K562 (cell line): Measurements from ENCODE around the gene ZCWPW1. TPM values are rescaled to one million over a fixed set of nuclear protein-coding genes. Genes with fewer than 3 reads are reported as not detected.
A peak's percentile ranks its signal among the peaks of the same experiment; 100 is the strongest.

Experiments used
- CHD4 ChIP-seq: fragments of 200-600 bp; sonication (generic); IDR thresholded peaks from 3 replicates; pipeline ENCODE4 v1.6.1; 2012; ENCODE audit warnings: low read depth, mild to moderate bottlenecking, mixed read lengths, low read length, inconsistent platforms; ENCODE audit not compliant: insufficient read depth, insufficient replicate concordance, poor library complexity, severe bottlenecking
- ESRRA ChIP-seq: fragments of 450-650 bp; IDR thresholded peaks from 2 replicates; pipeline ENCODE4 v1.6.1; 2014; ENCODE audit warnings: low read depth, mild to moderate bottlenecking, moderate library complexity, borderline replicate concordance
- GATA2 ChIP-seq: sonication (generic); formaldehyde crosslinking; IDR thresholded peaks from 2 replicates; pipeline ENCODE4 v1.4.0; 2020; ENCODE audit warnings: mild to moderate bottlenecking, missing genetic modification reagents
- GATAD2B ChIP-seq: fragments of 450-650 bp; IDR thresholded peaks from 2 replicates; pipeline ENCODE4 v1.6.1; 2017; ENCODE audit warnings: mild to moderate bottlenecking, borderline replicate concordance
- MTA3 ChIP-seq: fragments of 450-650 bp; formaldehyde crosslinking; IDR thresholded peaks from 2 replicates; pipeline ENCODE4 v1.6.1; 2017; ENCODE audit warnings: mild to moderate bottlenecking, borderline replicate concordance
- MYNN ChIP-seq, 2 experiments: sonication (generic); formaldehyde crosslinking in 1 of 2; IDR thresholded peaks; 2 replicates each; pipeline versions ENCODE4 v1.5.0 to v1.6.1; 2016 to 2020; ENCODE audit warnings: antibody characterized with exemption in 1 of 2, missing genetic modification reagents in 1 of 2
- NEUROD1 ChIP-seq: fragments of 150-350 bp; IDR thresholded peaks from 2 replicates; pipeline ENCODE4 v1.6.1; 2014; ENCODE audit warnings: borderline replicate concordance, low read length, low read depth; ENCODE audit not compliant: partially characterized antibody
- NR3C1 ChIP-seq: sonication (generic); formaldehyde crosslinking; IDR thresholded peaks from 2 replicates; pipeline ENCODE4 v1.8.1; 2022; ENCODE audit warnings: missing genetic modification reagents
- PPARD ChIP-seq: fragments of 250-450 bp; sonication (Bioruptor Pico); IDR thresholded peaks from 2 replicates; pipeline ENCODE4 v1.8.0; 2022; ENCODE audit warnings: inconsistent platforms, mild to moderate bottlenecking, moderate library complexity
- SUPT5H ChIP-seq: fragments of 450-650 bp; IDR thresholded peaks from 2 replicates; pipeline ENCODE4 v1.6.1; 2016
- TEAD2 ChIP-seq: fragments of 450-650 bp; IDR thresholded peaks from 2 replicates; pipeline ENCODE4 v1.6.1; 2016; ENCODE audit warnings: missing genetic modification characterization, control low read depth, missing compliant biosample characterization
- TSC22D4 ChIP-seq: fragments of 450-650 bp; IDR thresholded peaks from 2 replicates; pipeline ENCODE4 v1.6.1; 2016; ENCODE audit warnings: missing genetic modification characterization, missing biosample characterization, control low read depth
- polyA plus RNA-seq, 8 experiments: library from polyadenylated mRNA; depleted of rRNA in 4 of 8; stranded (reverse) in 5 of 8; unstranded in 3 of 8; fragments of >200 nt; fragmentation: Nextera tagmentation in 2 of 8; fragmentation: Illumina TruSeq in 1 of 8; extraction: Ambion mirVana in 2 of 8; extraction: Trizol in 1 of 8; gene quantifications; 2 replicates each; pipeline versions ENCODE4 v1.2.1 to v1.2.3, GENCODE V29; 2011 to 2014; ENCODE audit warnings: inconsistent platforms in 1 of 8, missing spikeins in 1 of 8
- total RNA-seq, 7 experiments: library from RNA; depleted of rRNA in 6 of 7; stranded (reverse); fragments of >200 nt in 6 of 7; fragmentation: Illumina TruSeq in 2 of 7; extraction: Trizol in 2 of 7; gene quantifications; 2 replicates each; pipeline versions ENCODE4 v1.2.1 to v1.2.3, GENCODE V29; 2011 to 2021; ENCODE audit warnings: low replicate concordance in 1 of 7
- TF ChIP-seq, protein P1 (sequence below): fragments of 450-650 bp; formaldehyde crosslinking; IDR thresholded peaks from 2 replicates; pipeline ENCODE4 v1.4.0; 2020; ENCODE audit warnings: mild to moderate bottlenecking, moderate library complexity
- TF ChIP-seq, protein P2 (sequence below): fragments of 450-650 bp; IDR thresholded peaks from 2 replicates; pipeline ENCODE4 v1.6.1; 2014; ENCODE audit warnings: low read depth, mild to moderate bottlenecking, moderate library complexity, borderline replicate concordance
- TF ChIP-seq, protein P3 (sequence below): sonication (generic); formaldehyde crosslinking; IDR thresholded peaks from 2 replicates; pipeline ENCODE4 v1.9.0; 2022; ENCODE audit warnings: mild to moderate bottlenecking, missing genetic modification reagents
- TF ChIP-seq, protein P4 (sequence below): fragments of 450-650 bp; IDR thresholded peaks from 2 replicates; pipeline ENCODE4 v1.6.1; 2018; ENCODE audit not compliant: partially characterized antibody
- TF ChIP-seq, protein P5 (sequence below): sonication (generic); formaldehyde crosslinking; IDR thresholded peaks from 2 replicates; pipeline ENCODE4 v1.8.0; 2022; ENCODE audit warnings: mild to moderate bottlenecking, missing genetic modification reagents
- TF ChIP-seq, protein P6 (sequence below): fragments of 250-450 bp; sonication (Bioruptor Pico); IDR thresholded peaks from 2 replicates; pipeline ENCODE4 v1.9.0; 2021; ENCODE audit warnings: mild to moderate bottlenecking

ZCWPW1 gene
- total and polyA plus RNA-seq, 9 of the 15 experiments (the other 6 are each of a cell fraction or from before 2014, with no cell fraction given) = 0.18 to 1.7 (median 1.2) TPM

DNA sequence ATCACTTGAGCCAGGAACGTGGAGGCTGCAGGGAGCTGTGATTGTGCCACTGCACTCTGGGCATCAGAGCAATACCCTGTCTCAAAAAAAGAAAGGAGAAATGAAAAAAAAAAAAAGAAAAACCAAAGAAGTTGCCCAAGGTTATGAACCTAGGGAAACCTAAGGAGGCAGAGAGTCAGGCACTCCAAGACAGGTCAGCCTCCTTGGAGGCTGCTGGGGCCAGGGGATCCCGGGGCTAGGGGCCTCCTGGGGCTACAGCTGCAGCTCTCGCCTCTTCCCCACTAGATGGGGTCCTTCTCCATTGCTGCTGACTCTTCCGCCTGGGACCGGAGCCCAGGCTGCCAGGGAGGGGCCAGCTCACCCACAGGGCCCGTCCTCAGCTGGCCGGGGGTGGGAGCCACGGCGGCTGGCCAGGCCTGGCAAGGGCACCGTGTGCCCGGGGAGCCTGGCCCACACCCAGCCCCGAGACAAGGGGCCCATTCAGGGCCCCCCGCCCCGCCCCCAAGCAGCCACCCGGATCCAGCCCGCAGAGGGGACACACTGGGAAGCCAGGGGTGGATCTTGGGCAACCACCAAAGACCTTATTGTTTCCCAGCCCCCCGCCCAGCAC lies 37.3 kb upstream of the ZCWPW1 start (continued):
- TF ChIP-seq, protein P1, sequence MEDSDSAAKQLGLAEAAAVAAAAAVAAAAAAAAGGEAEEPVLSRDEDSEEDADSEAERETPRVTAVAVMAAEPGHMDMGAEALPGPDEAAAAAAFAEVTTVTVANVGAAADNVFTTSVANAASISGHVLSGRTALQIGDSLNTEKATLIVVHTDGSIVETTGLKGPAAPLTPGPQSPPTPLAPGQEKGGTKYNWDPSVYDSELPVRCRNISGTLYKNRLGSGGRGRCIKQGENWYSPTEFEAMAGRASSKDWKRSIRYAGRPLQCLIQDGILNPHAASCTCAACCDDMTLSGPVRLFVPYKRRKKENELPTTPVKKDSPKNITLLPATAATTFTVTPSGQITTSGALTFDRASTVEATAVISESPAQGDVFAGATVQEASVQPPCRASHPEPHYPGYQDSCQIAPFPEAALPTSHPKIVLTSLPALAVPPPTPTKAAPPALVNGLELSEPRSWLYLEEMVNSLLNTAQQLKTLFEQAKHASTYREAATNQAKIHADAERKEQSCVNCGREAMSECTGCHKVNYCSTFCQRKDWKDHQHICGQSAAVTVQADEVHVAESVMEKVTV = no peak
- TF ChIP-seq, protein P2, sequence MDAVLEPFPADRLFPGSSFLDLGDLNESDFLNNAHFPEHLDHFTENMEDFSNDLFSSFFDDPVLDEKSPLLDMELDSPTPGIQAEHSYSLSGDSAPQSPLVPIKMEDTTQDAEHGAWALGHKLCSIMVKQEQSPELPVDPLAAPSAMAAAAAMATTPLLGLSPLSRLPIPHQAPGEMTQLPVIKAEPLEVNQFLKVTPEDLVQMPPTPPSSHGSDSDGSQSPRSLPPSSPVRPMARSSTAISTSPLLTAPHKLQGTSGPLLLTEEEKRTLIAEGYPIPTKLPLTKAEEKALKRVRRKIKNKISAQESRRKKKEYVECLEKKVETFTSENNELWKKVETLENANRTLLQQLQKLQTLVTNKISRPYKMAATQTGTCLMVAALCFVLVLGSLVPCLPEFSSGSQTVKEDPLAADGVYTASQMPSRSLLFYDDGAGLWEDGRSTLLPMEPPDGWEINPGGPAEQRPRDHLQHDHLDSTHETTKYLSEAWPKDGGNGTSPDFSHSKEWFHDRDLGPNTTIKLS = no peak
- TF ChIP-seq, protein P3, sequence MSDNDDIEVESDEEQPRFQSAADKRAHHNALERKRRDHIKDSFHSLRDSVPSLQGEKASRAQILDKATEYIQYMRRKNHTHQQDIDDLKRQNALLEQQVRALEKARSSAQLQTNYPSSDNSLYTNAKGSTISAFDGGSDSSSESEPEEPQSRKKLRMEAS (CRISPR knock-in tag) = no peak
- no peak for TF ChIP-seq ESRRA
- no peak for TF ChIP-seq GATAD2B
- 0 out of 2 replicates have a peak, but pooled peaks have one; percentile 17 for TF ChIP-seq MYNN (IDR thresholded peaks at IDR 0.05)
- no peak for TF ChIP-seq MYNN (CRISPR knock-in tag; IDR thresholded peaks at IDR 0.05)
- no peak for TF ChIP-seq PPARD (CRISPR knock-in tag)
- TF ChIP-seq NR3C1 (CRISPR knock-in tag) = no peak
- no peak for TF ChIP-seq MTA3
- TF ChIP-seq SUPT5H = peak; percentile 47; the same call in 1 of the 2 replicates
- no peak for TF ChIP-seq GATA2 (CRISPR knock-in tag)
- TF ChIP-seq TSC22D4 (tag) = no peak
- TF ChIP-seq, protein P4, sequence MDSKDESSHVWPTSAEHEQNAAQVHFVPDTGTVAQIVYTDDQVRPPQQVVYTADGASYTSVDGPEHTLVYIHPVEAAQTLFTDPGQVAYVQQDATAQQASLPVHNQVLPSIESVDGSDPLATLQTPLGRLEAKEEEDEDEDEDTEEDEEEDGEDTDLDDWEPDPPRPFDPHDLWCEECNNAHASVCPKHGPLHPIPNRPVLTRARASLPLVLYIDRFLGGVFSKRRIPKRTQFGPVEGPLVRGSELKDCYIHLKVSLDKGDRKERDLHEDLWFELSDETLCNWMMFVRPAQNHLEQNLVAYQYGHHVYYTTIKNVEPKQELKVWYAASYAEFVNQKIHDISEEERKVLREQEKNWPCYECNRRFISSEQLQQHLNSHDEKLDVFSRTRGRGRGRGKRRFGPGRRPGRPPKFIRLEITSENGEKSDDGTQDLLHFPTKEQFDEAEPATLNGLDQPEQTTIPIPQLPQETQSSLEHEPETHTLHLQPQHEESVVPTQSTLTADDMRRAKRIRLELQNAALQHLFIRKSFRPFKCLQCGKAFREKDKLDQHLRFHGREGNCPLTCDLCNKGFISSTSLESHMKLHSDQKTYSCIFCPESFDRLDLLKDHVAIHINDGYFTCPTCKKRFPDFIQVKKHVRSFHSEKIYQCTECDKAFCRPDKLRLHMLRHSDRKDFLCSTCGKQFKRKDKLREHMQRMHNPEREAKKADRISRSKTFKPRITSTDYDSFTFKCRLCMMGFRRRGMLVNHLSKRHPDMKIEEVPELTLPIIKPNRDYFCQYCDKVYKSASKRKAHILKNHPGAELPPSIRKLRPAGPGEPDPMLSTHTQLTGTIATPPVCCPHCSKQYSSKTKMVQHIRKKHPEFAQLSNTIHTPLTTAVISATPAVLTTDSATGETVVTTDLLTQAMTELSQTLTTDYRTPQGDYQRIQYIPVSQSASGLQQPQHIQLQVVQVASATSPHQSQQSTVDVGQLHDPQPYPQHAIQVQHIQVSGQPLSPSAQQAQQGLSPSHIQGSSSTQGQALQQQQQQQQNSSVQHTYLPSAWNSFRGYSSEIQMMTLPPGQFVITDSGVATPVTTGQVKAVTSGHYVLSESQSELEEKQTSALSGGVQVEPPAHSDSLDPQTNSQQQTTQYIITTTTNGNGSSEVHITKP = no peak
- TF ChIP-seq TEAD2 (tag) = no peak
- TF ChIP-seq, protein P5, sequence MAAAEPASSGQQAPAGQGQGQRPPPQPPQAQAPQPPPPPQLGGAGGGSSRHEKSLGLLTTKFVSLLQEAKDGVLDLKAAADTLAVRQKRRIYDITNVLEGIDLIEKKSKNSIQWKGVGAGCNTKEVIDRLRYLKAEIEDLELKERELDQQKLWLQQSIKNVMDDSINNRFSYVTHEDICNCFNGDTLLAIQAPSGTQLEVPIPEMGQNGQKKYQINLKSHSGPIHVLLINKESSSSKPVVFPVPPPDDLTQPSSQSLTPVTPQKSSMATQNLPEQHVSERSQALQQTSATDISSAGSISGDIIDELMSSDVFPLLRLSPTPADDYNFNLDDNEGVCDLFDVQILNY (CRISPR knock-in tag) = no peak
- no peak for TF ChIP-seq CHD4
- peak; percentile 24 for TF ChIP-seq NEUROD1
- TF ChIP-seq, protein P6, sequence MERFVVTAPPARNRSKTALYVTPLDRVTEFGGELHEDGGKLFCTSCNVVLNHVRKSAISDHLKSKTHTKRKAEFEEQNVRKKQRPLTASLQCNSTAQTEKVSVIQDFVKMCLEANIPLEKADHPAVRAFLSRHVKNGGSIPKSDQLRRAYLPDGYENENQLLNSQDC (CRISPR knock-in tag) = no peak
